Large intestine (tissue), 3 donors: ENCODE results near the gene SRM. TPM values are rescaled to one million over a fixed set of nuclear protein-coding genes. Genes with fewer than 3 reads are reported as not detected.
A peak's percentile ranks its signal among the peaks of the same experiment; 100 is the strongest.
"Not testable (repeated sequence)": the region's sequence is repeated elsewhere in the genome, so short reads cannot be mapped to it uniquely, and the experiment has no call there.

Source experiments
- DNase-seq, 2 donors: peaks; one replicate each; pipeline versions ENCODE4 v3.0.0 to v3.0.0-alpha.2; 2013
- H3K27ac ChIP-seq: one replicate; pipeline ENCODE4 v1.5.1; 2013; ENCODE audit warnings: low read length
- H3K27me3 ChIP-seq: 2 replicates; pipeline ENCODE4 v1.6.1; 2013; ENCODE audit warnings: low read length; ENCODE audit not compliant: control insufficient read depth, insufficient read depth
- H3K36me3 ChIP-seq: 2 replicates; pipeline ENCODE4 v1.6.1; 2013; ENCODE audit warnings: low read length; ENCODE audit not compliant: control insufficient read depth, insufficient read depth
- H3K4me1 ChIP-seq: one replicate; pipeline ENCODE4 v1.6.1; 2013; ENCODE audit warnings: low read length; ENCODE audit not compliant: control insufficient read depth, insufficient read depth
- H3K4me3 ChIP-seq: one replicate; pipeline ENCODE4 v1.5.1; 2013; ENCODE audit warnings: low read length
- H3K9me3 ChIP-seq: one replicate; pipeline ENCODE4 v1.6.1; 2013; ENCODE audit warnings: mild to moderate bottlenecking, low read depth, low read length, moderate library complexity; ENCODE audit not compliant: control insufficient read depth
- WGBS: methylation state at CpG from one replicate; pipeline ENCODE4 v1.1.5; 2013; ENCODE audit warnings: low lambda C conversion rate; ENCODE audit not compliant: insufficient coverage; 5-methylcytosine and 5-hydroxymethylcytosine counted together
- polyA plus RNA-seq: library from polyadenylated mRNA; unstranded; fragments of 120-200 nt; gene quantifications from one replicate; pipeline ENCODE4 v1.2.1, GENCODE V29; 2013

Gene SRM
- polyA plus RNA-seq, 1 donor, result 38.2 TPM

DNA sequence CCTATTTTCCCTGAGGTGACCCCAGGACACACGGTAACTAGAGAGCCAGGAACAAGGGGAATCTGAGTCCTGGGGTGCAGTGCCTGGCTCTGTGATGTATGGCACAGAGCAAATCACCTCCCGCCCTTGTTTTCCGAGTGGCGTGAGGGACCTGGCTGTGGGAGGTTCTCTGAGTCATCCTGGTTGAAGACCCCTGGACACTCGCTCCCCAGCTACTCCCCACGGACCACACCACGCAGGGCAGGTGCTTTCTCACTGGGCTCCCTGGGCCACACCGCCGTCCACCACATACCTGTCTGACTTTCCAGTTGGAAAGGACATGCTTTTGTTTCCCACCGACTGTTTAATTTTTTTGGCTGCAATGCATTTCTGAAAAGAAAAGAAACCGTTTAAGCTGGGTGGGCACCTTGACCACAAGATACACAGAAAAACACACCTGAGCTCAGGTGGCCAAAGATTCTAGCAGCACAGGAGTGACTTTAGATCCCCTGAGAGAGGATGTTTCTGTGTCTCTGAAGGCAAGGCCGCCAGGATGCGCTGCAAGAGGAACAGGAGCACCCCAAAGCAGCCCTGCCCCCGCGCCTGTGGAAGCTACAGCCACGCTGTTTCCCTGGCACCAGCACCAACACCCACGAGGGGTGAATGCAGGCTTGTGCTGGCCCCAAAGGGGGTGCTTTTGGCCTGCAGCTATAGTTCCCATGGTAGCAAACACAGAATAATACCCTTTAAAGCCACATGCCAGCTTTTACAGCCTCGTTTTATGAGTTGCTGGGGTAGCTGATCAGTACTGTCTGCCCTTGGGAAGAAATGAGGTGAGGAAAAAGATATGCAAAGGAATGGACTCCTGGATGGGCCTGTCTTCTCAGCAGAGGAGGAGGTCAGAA lies 8.1 kb upstream of the SRM start:
- WGBS, result 100% methylated on average over 1 of the region's 18 CpGs
- Histone ChIP-seq H3K4me1 (no peaks in the 10 kb centered on the region), H3K27me3 (no peaks in the 10 kb centered on the region), H3K9me3 (no peaks in the 10 kb centered on the region), H3K4me3 (no peak overlapping the region), H3K27ac (no peak overlapping the region), H3K36me3 (peaks cover 78% of the 10 kb centered on the region)
- DNase-seq, result no peak

DNA sequence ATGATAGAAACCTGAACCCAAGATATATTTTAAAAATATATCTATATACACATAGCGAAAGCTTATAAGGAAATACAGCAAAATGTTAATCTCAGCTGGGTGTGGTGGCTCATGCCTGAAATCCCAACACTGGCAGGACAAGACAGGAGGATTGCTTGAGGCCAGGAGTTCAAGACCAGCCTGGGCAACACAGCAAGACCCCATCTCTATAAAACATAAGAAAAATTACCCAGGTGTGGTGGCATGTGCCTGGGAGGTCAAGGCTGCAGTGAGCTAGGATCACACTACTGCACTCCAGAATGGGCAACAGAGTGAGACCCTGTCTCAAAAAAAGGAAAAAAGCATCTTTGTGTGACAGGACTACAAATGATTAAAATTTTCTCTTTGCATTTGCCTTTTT lies 6.0 kb upstream of the SRM start:
- H3K4me3 ChIP-seq, result no peak overlapping the region
- no CpG with 5 or more reads among the region's 1 CpG for WGBS
- DNase-seq, result no peak
- no peaks in the 10 kb centered on the region for H3K27me3 ChIP-seq
- H3K36me3 ChIP-seq, result peaks cover 59% of the 10 kb centered on the region
- H3K27ac ChIP-seq, result no peak overlapping the region
- no peaks in the 10 kb centered on the region for H3K9me3 ChIP-seq
- peaks cover 2% of the 10 kb centered on the region for H3K4me1 ChIP-seq

DNA sequence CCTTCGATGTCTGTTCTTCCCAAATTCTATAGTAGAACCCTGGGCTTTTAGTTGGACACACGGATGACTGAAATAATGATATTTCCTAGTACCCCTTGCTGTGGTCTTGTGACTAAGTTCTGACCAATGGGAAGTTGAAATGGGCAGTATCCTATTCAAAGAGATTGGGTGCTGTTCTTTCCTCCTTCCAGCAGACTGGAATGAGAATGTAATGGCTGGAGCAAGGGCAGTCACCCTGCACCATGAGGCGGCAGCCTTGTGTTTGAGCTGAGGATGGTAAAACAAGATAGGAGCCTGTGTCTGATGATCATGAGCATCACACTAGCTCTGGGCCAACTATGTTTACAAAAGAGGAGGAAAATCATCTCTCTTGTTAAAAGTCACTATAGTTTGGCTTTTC lies 5.1 kb upstream of the SRM start:
- WGBS, result 80% methylated on average over 1 of the region's 3 CpGs
- no peak overlapping the region for H3K4me3 ChIP-seq
- H3K36me3 ChIP-seq, result peaks cover 51% of the 10 kb centered on the region
- no peaks in the 10 kb centered on the region for H3K27me3 ChIP-seq
- DNase-seq, result no peak
- no peaks in the 10 kb centered on the region for H3K9me3 ChIP-seq
- no peak overlapping the region for H3K27ac ChIP-seq
- H3K4me1 ChIP-seq, result peaks cover 3% of the 10 kb centered on the region

DNA sequence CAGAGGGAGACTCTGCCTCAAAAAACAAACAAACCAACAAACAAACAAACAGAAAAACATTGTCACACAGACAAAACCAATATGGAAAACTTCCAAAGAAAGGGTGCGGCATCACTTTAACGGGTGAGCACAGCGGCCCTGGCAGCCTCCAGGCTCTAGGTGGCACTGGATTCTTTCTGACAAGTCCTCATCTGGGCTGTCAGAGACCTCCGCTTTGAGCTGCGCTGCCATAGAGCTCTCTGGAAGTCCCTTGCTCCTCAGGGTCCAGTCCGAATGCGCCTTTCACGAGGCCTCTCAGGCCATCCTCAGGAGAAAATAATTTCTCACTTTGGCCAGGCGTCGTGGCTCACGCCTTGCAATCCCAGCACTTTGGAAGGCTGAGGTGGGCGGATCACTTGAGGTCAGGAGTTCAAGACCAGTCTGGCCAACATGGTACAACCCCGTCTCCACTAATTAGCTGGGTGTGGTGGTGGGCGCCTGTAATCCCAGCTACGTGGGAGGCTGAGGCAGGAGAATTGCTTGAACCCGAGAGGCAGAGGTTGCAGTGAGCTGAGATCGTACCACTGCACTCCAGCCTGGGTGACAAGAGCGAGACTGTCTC lies 4.2 kb upstream of the SRM start:
- not testable (repeated sequence) for DNase-seq, H3K4me3 ChIP-seq, H3K27me3 ChIP-seq, H3K9me3 ChIP-seq, H3K27ac ChIP-seq, H3K4me1 ChIP-seq
- H3K36me3 ChIP-seq, result peaks cover 42% of the 10 kb centered on the region
- WGBS, result no CpG with 5 or more reads among the region's 18 CpGs

DNA sequence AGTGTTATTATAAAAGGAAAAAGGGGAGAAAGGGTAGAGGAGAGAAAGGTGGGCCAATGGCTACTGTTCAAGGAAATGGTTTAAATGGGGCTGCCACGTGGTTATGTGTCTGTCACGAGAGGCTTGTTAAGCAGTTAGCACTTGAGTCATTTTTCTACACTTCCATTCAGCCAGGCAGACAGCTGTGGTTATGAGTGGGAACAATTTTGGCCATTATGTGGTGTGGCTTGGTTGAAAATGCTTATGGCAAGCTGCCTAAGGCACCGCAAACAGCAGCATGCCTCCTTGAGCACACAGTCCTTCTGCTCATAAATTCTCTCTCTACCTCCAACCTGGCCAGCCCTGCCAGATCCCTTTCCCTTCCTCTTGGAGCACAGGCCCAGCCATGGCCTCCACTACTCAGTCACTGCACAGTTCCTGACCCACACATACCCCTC lies 3.2 kb upstream of the SRM start:
- H3K36me3 ChIP-seq, result peaks cover 32% of the 10 kb centered on the region
- no peak overlapping the region for H3K27ac ChIP-seq
- peaks cover 8% of the 10 kb centered on the region for H3K4me1 ChIP-seq
- H3K27me3 ChIP-seq, result no peaks in the 10 kb centered on the region
- H3K9me3 ChIP-seq, result no peaks in the 10 kb centered on the region
- DNase-seq, result no peak
- H3K4me3 ChIP-seq, result no peak overlapping the region
- 100% methylated on average over 1 of the region's 3 CpGs for WGBS

DNA sequence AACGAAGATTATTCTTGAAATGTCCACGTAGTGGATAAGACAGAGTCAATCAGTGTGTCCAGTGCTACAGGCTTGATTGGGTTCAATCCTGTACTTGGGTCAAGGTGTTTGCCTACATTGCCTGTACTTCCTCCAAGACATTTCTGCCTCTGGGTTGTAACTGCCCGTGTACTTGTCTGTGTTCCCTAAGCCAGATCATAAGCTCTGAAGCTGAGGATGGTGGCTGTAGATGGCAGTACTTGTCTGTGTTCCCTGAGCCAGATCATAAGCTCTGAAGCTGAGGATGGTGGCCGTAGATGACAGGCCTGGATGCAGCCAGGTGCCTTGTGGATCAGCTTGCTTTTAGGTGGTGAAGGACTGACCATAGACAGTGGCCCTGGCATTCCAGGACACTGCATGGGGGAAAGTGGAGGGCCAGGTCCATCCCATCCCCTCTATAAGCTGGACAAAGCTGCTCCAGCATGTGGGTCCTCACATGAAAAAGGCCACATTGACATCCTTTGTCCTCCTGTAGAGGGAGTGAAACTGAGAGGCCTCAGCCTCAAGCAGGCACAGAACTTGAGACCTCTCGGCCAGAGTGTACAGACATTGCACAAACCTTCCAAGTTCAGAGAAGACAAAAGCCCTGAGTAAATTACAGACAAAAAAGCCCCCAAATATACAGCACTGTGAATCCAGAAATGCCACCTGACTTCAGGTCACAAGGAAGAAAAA lies 2.0 kb upstream of the SRM start:
- Histone ChIP-seq H3K27me3 (no peaks in the 10 kb centered on the region), H3K4me3 (no peak overlapping the region), H3K9me3 (no peaks in the 10 kb centered on the region), H3K36me3 (peaks cover 32% of the 10 kb centered on the region), H3K4me1 (peaks cover 8% of the 10 kb centered on the region), H3K27ac (no peak overlapping the region)
- WGBS, result no CpG with 5 or more reads among the region's 5 CpGs
- DNase-seq, result no peak

DNA sequence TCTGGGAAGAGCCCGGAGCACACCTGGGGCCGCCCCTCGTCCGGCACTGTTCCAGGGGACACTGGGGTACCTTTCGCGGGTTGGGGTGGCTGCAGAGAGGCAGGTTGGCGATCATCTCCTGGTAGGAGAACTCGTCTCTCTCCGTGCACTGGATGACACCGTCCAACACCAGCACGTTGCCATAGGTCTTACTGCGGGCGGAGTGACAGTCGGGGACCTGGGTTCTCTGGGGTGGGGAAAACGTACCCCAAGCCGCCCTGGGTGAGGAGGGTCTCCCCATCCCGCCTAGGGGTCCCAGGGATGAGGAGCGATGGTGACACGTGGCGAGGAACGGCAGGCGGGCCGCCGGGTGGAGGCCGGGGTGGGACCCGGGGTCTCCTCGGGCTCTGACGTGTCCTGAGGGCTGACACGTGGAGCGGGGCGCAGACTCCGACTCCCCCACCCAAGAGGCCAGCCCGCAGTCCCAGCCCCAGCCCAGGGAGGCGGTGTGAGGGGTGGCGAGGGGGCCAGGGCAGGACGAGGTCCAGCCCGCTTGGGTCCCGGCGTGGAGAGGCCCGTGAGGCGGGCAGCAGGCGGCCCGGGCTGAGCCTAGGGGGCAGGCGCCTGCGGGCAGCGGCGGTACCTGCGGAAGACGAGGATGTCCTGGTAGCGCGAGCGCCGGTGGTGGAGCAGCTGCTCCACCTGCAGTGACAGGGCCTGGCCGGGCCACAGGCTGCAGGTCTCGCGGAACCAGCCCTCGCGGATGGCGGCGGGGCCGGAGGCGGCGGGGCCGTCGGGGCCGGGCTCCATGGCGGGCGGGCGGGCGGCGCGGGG lies 457 bp downstream of the SRM start:
- Histone ChIP-seq H3K9me3 (no peaks in the 10 kb centered on the region), H3K4me1 (peaks cover 8% of the 10 kb centered on the region), H3K36me3 (peaks cover 28% of the 10 kb centered on the region), H3K4me3 (peak overlapping the region; percentile 62), H3K27me3 (no peaks in the 10 kb centered on the region), H3K27ac (no peak overlapping the region)
- DNase-seq, result no peak
- no CpG with 5 or more reads among the region's 72 CpGs for WGBS

DNA sequence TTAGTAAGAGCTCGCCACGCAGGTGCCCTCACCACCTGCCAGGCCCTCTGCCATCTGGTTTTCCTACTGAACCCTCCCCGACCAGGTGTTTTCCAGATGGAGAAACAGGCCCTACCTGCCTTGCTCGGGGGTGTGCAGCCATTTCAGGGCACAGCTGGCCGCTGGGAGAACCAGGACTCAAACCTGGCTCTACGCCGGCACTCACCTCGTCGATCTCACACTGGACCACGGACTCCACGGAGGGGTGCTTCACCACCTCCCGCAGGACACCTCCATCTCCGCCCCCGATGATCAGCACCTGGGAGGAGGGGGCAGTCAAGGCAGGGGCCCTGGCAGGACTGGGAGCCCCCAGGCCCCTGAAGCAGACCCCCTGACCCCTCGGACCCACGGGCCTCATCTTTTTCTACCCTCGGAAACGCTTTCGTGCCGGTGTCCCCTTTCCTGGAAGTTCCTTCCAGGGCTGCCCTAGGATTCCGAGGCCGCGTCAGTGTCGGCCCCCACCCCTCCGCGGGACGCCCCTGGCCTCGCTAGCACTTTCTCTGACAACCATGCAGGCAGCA lies 1.1 kb downstream of the SRM start:
- Histone ChIP-seq H3K27ac (no peak overlapping the region), H3K27me3 (no peaks in the 10 kb centered on the region), H3K36me3 (peaks cover 24% of the 10 kb centered on the region), H3K9me3 (no peaks in the 10 kb centered on the region), H3K4me1 (peaks cover 8% of the 10 kb centered on the region), H3K4me3 (peak overlapping the region; percentile 62)
- WGBS, result no CpG with 5 or more reads among the region's 28 CpGs
- DNase-seq, result peak in 1 of 2 donors; percentile 22

DNA sequence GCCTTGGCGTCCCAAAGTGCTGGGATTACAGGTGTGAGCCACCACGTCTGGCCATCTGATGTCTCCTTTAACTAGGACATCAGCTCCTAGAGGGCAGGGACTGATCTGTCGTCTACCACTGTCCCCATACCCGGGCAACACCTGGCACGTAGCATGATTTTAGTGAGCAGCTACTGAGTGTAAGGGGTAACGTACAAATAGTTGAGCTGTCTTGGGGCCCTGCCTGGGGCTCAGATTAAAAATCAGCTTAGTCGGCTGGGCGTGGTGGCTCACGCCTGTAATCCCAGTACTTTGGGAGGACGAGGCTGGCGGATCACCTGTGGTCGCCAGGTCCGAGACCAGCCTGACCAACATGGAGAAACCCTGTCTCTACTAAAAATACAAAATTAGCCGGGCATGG lies 1.8 kb downstream of the SRM start:
- Histone ChIP-seq H3K27me3 (peaks cover 2% of the 10 kb centered on the region), H3K36me3 (peaks cover 21% of the 10 kb centered on the region), H3K4me3 (no peak overlapping the region), H3K27ac (no peak overlapping the region), H3K9me3 (no peaks in the 10 kb centered on the region), H3K4me1 (peaks cover 10% of the 10 kb centered on the region)
- WGBS, result no CpG with 5 or more reads among the region's 14 CpGs
- DNase-seq, result no peak
